Epithelial cell of esophagus (primary cell): ENCODE data around the gene CCDC6.

Experiments used
- DNase-seq: peaks from one replicate; pipeline ENCODE4 v3.0.0; 2010; ENCODE audit warnings: low read depth
- H3K4me3 ChIP-seq: 2 replicates; pipeline ENCODE4 v1.5.1; 2011; ENCODE audit warnings: mild to moderate bottlenecking, low read length, control low read depth
- TF ChIP-seq, protein P1 (sequence below): IDR thresholded peaks from 2 replicates; pipeline ENCODE4 v1.5.1; 2011; ENCODE audit warnings: low read depth, mild to moderate bottlenecking, low read length, control low read depth, inconsistent platforms; ENCODE audit not compliant: insufficient read depth; ENCODE audit errors: missing control alignments

The CCDC6 gene

DNA sequence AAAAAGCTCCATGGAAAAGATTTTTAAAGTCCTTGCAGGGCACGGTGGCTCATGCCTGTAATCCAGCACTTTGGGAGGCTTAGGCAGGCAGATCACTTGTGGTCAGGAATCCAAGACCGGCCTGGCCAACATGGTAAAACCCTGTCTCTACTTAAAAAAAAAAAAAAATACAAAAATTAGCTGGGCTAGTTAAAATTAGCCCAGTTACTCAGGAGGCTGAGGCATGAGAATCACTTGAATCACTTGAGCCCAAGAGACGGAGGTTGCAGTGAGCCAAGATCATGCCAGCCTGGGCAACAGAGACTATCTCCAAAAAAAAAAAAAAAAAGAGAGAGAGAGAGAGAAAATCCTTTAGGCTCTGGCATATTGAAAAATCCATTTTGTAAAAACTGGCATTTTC, 61.9 kb downstream of the CCDC6 start:
- H3K4me3 ChIP-seq, result no peak overlapping the region
- TF ChIP-seq, protein P1, sequence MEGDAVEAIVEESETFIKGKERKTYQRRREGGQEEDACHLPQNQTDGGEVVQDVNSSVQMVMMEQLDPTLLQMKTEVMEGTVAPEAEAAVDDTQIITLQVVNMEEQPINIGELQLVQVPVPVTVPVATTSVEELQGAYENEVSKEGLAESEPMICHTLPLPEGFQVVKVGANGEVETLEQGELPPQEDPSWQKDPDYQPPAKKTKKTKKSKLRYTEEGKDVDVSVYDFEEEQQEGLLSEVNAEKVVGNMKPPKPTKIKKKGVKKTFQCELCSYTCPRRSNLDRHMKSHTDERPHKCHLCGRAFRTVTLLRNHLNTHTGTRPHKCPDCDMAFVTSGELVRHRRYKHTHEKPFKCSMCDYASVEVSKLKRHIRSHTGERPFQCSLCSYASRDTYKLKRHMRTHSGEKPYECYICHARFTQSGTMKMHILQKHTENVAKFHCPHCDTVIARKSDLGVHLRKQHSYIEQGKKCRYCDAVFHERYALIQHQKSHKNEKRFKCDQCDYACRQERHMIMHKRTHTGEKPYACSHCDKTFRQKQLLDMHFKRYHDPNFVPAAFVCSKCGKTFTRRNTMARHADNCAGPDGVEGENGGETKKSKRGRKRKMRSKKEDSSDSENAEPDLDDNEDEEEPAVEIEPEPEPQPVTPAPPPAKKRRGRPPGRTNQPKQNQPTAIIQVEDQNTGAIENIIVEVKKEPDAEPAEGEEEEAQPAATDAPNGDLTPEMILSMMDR, result no peak
- DNase-seq, result no peak

DNA sequence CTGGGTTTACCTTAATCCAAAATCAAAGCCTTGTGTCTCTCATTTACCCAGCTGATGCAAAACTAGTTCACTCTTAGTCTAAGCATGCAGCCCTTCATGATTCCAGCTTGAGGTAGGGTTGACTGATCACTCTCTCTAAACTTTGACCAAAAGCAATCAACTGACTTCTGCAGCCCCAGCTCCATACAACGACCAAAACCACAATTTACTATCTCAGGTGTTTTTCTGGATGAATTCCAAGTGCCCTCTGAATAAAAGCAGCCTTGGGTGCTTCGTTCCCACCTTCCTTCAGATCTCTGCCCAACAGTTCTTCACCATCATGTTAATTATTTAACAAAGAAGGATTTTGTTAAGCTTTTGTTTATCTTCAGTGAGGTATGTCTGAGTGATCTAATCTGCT, 62.6 kb downstream of the CCDC6 start:
- TF ChIP-seq, protein P1, result no peak
- H3K4me3 ChIP-seq, result no peak overlapping the region
- DNase-seq, result no peak

DNA sequence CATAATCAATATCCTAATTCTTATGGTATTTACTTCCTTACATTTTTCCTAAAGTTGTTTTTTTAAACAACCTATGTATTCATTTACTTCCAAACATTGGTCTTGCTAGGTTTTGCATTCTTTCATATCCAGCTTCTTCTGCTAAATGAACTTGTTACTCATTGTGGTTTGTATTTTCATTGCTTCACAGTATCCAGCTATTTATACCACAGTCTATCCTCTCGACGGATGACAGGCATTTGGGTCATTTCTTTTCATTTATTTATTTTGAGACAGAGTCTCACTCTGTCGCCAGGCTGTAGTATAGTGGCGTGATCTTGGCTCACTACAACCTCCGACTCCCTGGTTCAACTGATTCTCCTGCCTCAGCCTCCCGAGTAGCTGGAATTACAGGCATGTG, 66.8 kb downstream of the CCDC6 start:
- peak; percentile 20 for DNase-seq
- TF ChIP-seq, protein P1, result no peak
- no peak overlapping the region for H3K4me3 ChIP-seq

DNA sequence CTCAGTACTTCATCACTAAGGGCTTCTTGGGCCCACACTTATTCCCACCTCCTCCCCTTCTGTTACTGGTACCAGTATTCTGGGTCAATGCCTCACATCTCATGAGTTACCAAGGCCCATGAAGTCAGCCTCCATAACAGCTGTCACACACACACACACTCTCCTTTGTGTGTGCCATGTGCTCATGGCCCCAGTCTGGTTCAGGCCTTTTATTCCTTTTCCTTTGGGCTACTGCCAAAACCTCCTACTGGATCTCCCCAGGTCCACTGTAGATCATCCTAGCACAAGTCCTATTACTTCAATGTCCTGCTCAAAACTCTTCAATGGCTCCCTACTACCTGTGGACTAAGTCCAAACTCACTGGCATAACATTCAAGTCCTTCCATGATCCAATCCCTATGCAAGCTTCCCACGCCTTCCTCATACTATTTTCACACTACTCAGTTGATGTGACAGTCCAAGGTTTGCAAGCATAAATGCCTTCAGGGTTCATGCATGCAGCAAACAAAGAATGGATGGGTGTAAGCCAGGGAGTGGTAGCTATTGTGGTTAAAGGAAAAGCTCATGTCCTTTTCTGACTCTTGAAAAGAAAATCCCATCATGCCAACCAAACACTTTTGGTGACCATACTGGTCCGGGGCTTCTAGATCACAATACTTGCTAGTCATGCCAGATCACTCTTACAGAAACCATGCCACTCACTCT, 68.1 kb downstream of the CCDC6 start:
- TF ChIP-seq, protein P1, result no peak
- no peak overlapping the region for H3K4me3 ChIP-seq
- peak; percentile 64 for DNase-seq

DNA sequence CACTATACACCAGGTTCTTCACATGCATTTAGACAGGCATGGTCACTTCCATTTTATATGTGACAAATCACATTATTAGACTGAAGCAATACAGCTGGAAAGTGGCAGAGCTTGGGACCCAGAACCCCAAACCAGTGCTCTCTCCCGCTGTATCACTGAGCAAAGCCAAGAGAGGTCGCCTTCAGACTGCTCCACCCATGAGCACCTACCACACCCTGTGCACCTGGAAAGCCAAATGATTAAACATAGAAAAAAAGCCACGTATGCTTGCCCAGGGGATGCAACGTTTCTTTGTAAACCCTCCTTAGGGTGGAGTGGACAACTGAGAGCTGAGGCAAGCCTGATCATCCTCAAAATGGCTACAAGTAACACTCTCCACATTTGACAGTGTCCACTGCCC, 72.5 kb downstream of the CCDC6 start:
- TF ChIP-seq, protein P1, result peak; percentile 13
- DNase-seq, result no peak
- no peak overlapping the region for H3K4me3 ChIP-seq

DNA sequence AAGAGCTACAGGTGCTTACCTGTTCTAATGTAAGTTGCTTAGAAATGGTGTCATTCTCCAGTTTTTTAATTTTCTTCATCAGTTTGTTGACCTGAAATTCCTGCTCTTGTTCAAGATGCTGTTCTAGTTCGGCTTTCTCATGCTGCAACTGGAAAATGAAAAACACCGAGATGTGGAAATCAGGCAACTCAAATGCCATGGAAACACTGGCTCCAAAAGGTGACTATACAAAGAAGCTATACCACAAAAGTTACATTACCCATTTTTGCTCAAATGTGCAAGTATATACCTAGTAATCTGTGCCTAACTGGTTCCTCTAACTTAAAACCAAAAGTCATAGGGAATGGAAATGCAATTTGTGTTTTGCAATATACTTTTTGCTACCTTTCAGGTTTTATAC, 73.8 kb downstream of the CCDC6 start:
- H3K4me3 ChIP-seq, result no peak overlapping the region
- TF ChIP-seq, protein P1, result no peak
- DNase-seq, result no peak
